Dedifferentiated amniotic fluid mesenchymal stem cell (primary cell): ENCODE data around the gene CAMK1D.
"Not testable (repeated sequence)": the region's sequence is repeated elsewhere in the genome, so short reads cannot be mapped to it uniquely, and the experiment has no call there.

ENCODE experiments used
- DNase-seq: peaks from one replicate; pipeline ENCODE4 v3.0.0-alpha.2; 2016; ENCODE audit errors: extremely low spot score

CAMK1D gene

DNA sequence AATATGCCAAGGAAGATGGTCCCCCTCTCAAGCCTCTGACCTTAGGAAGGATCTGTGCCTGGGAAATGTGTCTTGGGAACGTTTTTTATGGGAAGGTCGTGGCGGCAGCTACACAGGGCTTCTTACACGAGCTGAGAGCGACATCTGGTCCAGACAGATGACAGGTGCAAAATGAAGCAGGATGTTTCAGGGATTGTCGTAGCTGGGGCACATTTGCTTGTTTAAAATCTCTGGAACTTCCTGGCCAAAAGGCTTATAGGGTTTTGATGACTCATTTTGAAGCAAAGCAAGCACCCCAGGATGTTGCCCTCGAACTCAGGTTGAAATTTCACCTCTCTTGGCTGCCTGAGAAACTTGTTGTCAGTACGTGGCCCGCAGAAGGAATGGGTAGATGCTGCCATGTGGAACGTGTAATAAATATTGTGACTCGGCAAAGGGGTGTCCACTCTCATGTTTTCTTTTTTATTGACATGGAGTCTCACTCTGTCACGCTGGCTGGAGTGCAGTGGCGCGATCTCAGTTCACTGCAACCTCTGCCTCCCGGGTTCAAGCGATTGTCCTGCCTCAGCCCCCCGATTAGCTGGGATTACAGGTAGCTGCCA lies 117.5 kb downstream of the CAMK1D start:
- DNase-seq: no peak

DNA sequence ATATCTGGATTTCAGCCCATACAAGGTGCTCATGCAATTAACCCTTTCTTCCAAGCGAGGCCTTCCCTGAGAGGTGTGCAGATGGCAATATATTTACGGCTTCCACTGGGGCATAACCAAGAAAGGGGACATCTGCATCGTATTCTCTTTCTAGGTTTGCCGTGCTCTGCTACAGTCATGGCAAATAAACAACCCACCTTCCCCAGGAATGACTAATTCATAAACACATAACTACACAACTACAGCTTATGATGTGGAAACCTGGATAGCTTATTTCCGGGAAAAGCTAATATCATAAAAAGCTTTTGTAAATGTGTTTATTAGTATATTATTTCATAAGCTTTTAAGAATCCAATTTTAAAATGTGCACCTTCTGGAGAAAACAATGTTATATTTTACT lies 120.0 kb downstream of the CAMK1D start:
- DNase-seq: no peak

DNA sequence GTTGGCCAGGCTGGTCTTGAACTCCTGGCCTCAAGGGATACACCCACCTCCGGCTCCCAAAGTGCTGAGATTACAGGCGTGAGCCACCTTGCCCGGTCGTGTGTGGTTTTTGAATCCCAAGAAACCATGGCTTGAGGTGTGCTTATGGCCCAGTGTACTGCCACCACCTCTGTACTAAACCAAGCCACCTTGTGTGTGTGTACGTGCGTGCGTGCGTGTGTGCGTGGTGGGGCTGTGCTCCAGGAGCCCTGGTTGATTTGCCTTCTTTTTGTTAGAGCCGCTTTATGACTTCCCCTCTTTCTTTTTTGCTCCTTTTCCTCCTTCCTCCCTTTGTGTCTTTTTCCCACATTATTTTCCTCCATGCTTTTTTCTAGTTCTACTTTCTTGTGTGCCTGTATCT lies 121.4 kb downstream of the CAMK1D start:
- DNase-seq: no peak

DNA sequence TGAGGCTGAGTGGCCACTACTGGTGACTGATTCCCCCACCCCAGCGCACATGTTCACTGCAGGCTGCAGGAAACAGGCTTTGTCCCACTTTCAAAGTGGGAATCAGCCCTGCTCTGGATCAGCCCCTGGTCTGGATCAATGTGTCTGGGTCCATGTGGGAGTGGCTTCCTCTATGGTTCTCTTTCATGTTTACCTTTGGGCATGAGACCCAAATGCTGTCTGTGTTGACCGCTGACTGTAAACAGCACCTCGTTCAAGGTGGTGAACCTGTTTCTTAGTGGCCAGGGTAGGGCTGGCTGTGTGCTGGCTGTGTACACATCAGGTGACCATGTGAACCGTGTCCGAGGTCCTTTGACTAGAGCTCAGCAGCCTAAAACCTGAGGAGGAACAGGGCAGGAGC lies 121.8 kb downstream of the CAMK1D start:
- DNase-seq: no peak

DNA sequence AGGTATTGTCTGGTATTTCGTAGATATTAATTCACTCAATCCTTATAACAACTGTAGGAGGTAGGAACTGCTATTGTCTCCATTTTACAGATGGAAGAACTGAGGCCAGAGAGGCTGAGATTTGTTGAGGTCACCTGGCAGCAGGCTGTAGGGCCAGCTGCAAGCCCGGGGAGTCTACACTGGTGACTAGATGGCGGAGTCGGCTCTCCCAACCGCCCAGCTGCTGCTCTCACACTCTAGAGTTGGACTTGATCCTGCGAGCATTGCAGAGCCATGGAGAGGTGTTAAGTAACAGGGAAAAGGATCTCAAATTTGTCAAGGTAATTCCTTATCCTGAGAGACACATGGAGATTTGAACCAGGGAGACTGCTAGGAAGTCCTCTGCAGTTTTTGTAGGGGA lies 124.1 kb downstream of the CAMK1D start:
- no peak for DNase-seq

DNA sequence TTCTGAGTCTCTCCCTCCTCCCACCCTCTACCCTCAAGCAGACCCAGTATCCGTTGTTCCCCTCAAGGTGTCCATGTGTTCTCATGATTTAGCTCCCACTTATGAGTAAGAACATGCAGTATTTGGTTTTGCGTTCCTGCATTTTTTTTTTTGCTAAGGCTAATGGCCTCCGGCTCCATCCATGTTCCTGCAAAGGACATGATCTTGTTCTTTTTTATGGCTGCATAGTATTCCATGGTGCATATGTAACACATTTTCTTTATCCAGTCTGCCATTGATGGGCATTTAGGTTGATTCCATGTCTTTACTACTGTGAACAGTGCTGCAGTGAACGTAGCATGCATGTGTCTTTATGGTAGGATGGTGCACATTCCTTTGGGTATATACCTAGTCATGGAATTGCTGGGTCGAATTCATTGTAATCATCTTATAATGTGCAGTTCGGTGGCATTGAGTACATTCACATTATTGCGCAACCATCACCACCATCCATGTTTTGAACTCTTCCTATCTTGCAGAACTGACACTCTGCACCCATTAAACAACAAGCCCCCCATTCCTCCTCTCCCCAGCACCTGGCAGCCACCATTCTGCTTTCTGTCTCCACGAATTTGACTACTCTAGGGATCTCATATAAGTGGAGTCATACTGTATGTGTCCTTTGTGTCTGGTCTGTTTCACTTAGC lies 125.5 kb downstream of the CAMK1D start:
- DNase-seq: no peak

DNA sequence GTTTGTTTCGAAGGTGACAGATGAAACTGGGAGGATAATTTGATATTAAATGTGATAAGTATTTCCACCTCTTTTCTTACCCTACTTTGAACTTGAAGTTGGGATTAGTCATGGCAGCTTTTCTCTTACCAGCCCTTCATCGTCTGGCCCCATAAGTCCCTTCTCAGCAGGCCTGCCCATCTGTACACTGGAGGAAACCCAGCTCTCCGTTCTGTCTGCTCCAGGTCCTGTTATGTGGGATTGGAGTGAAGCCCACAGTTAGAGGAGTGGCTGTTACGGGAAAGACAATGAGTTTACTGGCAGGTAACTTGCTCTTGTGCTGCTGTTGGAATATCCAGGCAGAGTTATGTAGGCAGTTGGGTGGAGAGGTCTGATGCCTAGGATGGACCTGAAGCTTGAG lies 127.3 kb downstream of the CAMK1D start:
- no peak for DNase-seq

DNA sequence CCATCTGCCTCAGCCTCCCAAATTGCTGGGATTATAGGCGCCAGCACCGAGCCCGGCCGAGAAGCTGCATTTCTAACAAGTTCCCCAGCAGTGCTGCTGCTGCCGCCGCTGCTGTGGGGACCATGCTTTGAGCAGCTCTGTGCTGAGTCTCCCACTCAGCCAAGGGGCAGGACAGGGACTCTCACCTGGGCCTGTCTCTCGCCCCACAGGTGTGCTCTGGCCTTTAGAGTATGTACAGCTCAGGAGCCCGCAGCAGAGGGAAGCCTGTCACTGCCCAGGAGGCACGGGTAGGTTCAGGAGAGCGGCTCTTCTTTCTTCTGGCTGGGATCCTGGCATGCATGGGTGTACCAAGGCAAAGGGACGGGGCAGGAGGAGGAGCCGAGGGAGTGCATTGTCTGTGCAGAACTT lies 130.1 kb downstream of the CAMK1D start:
- DNase-seq: no peak

DNA sequence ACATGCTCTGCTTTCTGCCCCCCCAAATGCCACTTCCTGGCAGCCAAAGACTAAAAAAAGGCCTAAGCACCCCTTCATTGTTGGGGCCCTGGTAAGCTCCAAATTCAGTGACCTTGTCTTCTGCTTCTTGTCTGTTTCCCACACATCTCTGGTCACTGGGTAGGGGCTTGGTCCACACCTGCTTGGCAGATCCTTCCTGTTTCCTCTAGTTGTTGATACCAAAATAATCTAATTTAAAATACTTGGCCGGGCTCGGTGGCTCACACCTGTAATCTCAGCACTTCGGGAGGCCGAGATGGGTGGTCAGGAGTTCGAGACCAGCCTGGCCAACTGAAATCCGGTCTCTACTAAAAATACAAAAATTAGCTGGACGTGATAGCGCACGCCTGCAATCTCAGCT lies 130.6 kb downstream of the CAMK1D start:
- no peak for DNase-seq

DNA sequence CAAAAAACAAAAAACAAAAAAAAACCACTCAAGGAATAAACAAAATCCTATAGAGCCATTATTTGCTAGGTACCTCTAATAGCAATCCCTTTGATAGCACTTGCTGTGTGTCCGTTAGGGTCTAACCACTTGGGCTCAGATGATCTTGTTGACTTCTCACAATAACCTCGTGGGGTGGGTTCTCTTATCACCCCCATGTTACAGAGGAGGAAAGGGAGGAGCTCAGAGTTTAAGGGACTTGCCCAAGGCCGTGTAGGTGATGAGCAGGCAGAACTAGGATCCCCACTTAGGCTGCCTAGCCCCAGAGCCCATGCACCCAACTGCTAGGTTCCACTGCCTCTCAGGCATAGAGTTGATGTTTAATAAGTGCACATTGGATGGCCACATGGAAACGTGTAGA lies 131.1 kb downstream of the CAMK1D start:
- DNase-seq: no peak

DNA sequence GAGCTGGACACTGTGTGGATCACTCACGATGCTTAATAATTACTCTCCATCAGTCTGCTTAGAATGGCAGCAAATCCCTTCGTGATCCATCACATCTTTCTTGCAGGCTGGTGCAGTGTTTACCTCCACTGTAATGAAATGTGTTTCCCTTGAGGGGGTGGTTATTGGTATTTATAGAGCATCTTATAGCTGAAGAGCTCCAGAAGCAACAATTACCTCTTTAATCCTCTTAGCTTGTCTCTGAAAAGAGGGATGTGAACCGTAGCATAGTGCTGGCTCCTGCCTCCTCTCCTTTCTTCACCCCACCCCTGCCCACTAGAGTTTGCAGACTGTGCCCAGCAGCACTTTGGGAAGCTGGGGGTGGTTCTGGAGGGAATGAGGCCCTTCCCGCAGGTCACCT lies 132.6 kb downstream of the CAMK1D start:
- DNase-seq: no peak

DNA sequence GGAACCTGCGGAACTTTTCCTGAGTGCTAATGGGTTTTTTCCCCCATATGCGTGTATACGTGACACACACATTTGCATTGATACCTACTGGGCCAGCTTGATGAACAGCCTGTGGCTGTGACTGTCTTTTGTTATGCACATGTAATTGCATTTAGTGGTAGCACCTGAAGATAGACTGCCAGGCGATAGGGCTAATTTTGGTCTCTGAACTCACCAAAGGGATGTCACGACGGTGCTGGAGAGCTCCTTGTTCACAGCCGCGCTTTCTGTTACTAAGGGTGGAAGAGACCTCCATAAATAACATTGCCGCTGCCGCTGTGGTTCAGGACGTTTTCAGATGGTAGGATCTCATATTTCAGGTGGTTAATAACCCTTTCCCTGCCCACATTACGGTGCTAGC lies 133.2 kb downstream of the CAMK1D start:
- no peak for DNase-seq

DNA sequence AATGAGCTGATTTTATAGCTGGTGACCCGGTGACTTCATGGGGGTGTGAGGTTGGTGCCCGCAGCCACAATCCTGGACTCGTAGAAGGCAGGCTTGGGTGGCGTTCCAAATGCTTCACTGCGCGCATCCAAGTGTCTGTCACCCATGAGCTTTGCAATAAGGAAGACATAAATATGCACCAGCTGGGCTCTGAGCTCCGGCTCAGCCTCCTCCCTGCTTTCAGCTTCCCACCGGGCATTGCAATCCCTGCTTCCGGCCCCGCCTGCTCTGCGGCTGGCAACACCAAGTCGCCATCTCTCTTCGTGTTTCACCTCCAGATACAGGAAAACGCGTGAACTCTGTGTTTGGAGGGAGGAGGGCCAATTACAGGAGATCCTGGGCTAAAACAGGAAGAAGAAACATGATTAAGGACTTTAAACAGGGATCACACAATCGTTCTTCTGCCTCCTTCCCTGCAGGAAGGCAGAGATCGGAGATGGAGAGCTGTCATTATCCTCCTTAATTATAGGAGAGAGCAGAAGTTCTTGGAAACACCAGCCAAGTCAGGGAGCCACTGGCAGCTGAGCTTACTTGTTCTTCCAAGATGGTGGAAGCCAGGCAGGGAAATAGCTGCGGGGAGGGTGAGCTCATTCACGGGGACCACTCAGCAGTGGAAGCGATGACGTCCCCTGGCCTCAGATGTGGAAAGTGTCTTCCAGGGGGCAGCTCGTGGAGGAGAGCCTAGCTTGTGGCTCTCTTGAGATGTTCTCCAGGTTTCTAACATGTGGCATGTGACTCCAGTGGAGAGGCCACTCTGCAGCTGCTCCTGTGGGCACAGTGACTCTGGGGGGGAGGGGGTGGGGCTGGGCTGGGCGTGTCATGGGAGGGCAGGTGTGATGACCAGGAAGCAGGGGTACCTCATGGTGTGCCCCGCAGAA lies 134.9 kb downstream of the CAMK1D start:
- no peak for DNase-seq

DNA sequence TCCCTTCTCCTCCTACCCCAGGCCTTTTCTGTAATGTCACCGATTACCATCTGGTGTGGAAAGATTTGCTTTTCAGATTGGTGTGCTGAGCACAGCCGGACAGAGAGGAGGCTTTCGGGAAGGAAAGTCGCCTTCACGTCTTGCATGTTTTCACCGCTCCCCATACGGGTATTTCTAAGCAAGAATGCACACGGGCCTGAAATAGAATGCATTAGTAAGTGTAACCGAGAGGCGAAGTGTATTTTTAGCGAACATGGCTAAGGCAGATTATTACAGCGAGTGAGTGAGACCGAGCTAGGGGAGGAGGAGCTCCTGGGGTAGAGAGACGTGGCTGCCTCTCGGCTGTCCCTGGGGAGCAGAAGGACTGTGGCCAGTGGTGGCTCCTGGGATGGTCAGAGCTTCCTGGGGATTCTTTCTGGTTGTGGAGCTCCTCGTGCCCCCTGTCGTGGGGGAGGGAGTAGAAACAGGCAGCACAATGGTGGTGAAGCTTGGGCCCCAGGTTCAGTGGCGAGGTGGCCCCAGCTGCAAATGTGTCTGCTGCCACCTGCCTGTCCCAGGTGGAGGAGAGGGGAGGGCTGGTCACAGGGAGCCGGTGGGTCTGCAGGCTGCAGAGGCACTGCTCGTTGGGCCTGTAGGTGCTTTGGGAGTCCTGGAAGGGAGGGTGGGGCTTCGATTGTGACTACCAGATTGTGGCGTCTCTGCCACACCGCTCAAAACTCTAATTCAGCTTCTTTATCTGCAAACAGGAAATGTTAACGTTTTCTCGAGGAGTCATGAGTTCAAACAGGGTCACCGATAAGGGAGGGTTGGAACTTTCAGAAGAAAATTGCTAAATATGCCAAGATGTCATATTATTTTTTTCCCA lies 135.8 kb downstream of the CAMK1D start:
- DNase-seq: no peak

DNA sequence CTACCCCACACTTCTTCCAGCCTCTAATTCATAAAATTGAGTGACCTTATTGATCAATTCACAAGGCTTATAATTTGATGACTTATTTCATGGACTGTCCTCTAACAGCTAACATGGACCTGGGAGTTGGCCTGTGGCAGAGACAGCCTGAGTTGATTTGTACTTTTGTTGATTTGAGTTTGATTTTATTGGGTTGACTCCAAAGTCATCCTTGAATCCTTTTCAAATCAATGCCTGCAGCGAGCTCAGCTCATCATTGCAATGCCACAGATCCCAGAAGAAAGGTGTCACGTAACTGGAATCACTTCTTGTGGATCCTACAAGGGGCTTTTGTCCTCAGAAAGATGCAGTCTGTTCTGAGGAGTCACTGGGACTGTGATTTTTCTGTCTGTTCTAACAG lies 138.0 kb downstream of the CAMK1D start:
- no peak for DNase-seq

DNA sequence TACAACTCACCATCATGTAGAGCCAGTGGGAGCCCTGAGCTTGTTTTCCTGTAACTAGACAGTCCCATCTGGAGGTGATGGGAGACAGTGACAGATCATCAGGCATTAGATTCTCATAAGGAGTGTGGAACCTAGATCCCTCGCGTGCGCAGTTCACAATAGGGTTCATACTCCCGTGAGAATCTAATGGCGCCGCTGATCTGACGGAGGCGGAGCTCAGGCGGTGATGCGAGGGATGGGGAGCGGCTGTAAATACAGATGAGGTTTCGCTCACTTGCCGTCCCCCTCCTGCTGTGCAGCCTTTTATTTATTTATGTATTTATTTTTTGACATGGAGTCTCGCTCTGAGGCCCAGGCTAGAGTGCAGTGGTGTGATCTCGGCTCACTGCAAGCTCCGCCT lies 139.3 kb downstream of the CAMK1D start:
- no peak for DNase-seq

DNA sequence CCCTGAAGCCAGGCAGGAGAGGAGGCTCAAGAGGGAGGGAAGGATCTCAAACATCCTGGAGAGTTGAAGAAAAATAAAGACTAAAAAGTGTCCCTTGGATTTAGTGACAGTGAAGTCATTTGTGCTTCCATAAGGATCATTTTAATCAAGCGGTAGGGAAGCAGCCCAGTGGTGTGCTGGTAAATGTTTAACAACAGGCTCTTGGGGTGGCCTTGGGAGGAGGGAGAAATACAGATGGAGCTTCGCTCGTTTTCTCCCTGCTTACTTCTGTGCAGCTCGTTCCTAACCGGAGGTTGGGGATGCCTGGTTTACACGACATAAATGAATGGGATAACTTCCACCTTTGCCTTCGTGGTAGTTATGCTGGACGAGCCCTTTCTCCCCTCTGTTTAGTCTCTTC lies 140.0 kb downstream of the CAMK1D start:
- no peak for DNase-seq

DNA sequence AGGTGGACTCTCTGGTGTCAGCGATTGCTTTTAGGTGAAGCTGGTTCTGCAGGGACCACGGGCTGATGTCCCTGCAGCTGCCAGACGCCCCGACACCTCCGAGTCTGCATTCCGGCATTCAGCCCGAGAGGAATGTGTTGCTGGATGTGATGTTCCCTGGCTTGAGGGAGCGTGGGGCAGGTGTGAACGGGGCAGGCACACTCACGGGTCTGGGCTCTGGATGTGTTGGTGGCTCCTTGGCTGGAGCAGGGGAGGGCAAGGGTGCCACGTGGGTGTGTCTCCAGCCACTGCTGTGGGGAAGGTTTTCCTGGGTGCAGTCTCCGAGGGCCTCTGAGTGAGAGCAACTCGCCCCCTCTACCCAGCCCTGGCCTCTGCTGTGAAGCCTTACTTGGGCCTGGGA lies 140.5 kb downstream of the CAMK1D start:
- DNase-seq: no peak

DNA sequence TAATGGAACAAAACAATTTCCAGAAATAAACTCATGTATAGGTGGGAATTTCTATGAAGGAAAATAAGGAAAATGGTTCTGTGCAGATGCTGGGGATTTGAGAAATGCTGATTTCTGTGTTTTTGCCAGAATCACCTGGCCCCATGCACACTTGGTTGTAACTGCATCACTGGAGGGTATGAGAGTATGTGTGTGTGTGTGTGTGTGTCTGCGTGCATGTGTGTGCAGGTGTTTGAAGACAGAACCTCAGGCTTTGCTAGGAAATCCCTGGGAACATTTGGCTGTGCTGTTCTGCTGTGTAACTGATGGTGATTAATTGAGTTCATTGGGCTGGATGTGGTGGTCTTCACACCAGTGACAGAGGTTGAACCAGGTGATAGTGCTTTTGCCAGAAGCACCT lies 141.6 kb downstream of the CAMK1D start:
- no peak for DNase-seq

DNA sequence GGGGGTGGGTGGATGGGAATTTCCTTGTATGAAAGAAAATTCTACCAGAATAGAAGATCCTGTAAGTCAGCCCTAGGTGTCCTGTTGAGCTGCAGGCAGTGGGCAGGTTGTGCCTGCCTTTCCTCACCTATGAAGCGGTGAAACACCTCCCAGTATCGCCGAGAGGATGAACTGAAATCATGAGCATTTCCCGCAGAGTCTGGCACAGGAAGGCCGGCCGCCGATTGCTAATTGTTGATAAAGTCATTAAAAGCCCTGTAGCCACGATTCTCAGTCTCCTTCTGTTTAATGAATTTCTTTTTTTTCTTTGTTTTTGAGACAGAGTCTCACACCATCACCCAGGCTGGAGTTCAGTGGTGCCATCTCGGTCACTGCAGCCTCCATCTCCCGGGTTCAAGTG lies 142.1 kb downstream of the CAMK1D start:
- no peak for DNase-seq

DNA sequence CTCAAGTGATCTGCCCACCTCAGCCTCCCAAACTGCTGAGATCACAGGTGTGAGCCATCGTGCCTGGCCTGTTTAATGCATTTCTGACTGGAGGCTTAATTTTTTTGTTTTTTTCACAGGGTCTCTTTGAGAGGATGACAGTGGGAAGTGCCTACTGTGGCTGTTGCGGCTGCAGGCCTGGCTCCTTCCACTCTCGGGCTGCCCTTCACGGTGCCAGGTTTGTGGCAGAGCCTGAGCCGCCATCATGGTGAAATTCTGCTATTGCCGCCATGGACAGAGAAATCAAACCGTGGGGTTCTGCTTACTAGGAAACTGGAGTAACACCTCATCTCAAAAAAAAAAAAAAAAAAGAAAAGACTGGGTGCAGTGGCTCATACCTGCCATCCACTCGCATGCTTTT lies 142.7 kb downstream of the CAMK1D start:
- no peak for DNase-seq

DNA sequence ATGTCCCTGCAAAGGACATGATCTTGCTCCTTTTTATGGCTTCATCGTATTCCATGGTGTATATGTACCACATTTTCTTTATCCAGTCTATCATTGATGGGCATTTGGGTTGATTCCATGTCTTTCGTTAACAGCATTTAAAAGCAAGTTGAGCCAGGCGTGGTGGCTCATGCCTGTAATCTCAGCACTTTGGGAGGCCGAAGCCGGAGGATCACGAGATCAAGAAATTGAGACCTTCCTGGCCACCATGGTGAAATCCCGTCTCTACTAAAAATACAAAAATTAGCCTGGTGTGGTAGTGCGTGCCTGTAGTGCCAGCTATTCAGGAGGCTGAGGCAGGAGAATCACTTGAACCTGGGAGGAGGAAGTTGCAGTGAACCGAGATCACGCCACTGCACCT lies 147.7 kb downstream of the CAMK1D start:
- DNase-seq: not testable (repeated sequence)
